BJ (cell line): Measurements from ENCODE around the gene MAP7. TPM values are rescaled to one million over a fixed set of nuclear protein-coding genes. Genes with fewer than 3 reads are reported as not detected.
"Not testable (repeated sequence)": the region's sequence is repeated elsewhere in the genome, so short reads cannot be mapped to it uniquely, and the experiment has no call there.

Experiments
- CTCF ChIA-PET: fragments of 350-600 bp; formaldehyde crosslinking; extraction: SDS; loops from one replicate; lab custom pipeline; 2021; ENCODE audit warnings: antibody characterized with exemption, inconsistent platforms; lab: Yijun Ruan, JAX
- POLR2A ChIA-PET: fragments of 300-600 bp; sonication (Branson Sonifier 250); formaldehyde crosslinking; extraction: SDS; loops from one replicate; lab custom pipeline; 2021; ENCODE audit warnings: antibody characterized with exemption; lab: Charles Lee
- DNase-seq: peaks from one replicate; pipeline ENCODE4 v3.0.0-alpha.2; 2011; ENCODE audit warnings: low read depth
- H3K27me3 ChIP-seq: 2 replicates; pipeline ENCODE4 v1.6.0; 2011; ENCODE audit warnings: low read length; ENCODE audit not compliant: control insufficient read depth, insufficient read depth
- H3K36me3 ChIP-seq: 2 replicates; pipeline ENCODE4 v1.5.1; 2011; ENCODE audit warnings: low read length; ENCODE audit not compliant: control insufficient read depth, insufficient read depth
- H3K4me3 ChIP-seq: 2 replicates; pipeline ENCODE4 v1.5.1; 2011; ENCODE audit warnings: low read depth, mild to moderate bottlenecking, control low read depth, low read length
- CTCF ChIP-seq: IDR thresholded peaks from 2 replicates; pipeline ENCODE4 v1.5.1; 2011; ENCODE audit warnings: low read depth, mild to moderate bottlenecking, control low read depth, inconsistent platforms, low read length, moderate library complexity; ENCODE audit not compliant: insufficient read depth
- polyA plus RNA-seq: library from polyadenylated mRNA; depleted of rRNA; stranded (reverse); fragments of >200 nt; gene quantifications from 2 replicates; pipeline ENCODE4 v1.2.3, GENCODE V29; 2011

The MAP7 gene
- polyA plus RNA-seq, 1 experiment, result 0.45 TPM

DNA sequence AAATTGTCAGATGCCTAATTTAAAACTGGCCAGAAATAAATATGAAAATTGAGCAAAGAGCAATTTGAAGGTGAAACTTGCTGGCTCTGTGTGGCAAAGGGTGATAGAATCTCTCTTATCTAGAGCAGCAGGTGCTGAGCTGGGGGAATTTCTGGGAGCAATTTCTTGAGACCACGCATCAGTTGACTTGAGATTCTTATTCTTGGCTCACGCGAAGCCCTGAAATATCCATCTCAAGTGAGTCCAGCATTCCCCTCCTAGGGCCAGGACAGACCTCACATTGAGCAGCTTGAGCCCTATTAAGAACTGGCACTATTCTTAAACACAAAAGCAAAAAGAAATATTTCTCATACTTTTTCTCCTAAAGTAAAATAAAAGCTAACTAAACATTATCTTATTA is 66.3 kb downstream of the MAP7 start:
- Histone ChIP-seq H3K36me3 (no peaks in the 10 kb centered on the region), H3K27me3 (no peaks in the 10 kb centered on the region; the same call in 1 of the 2 replicates), H3K4me3 (no peak overlapping the region)
- CTCF ChIA-PET, result no interaction called here
- no peak for TF ChIP-seq CTCF
- DNase-seq, result no peak
- POLR2A ChIA-PET, result no interaction called here

GRCh38 chr6:136483005-136483404 is 67.2 kb downstream of the MAP7 start:
- H3K27me3 ChIP-seq, CTCF ChIA-PET, DNase-seq, POLR2A ChIA-PET, H3K36me3 ChIP-seq, H3K4me3 ChIP-seq: not testable (repeated sequence)

DNA sequence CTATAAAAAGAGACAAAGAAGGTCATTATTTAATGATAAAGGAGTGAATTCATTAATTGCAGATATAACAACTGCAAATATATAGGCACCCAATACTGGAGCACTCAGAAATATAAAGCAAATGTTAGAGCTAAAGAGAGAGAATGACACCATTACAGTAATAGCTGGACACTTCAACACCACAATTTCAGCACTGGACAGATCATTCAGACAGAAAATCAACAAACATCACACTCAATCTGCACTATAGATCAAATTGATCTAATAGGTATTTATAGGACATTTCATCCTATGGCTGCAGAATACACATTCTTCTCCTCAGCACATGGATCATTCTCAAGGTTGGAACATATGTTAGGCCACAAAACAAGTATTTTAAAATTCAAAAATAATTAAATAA is 72.7 kb downstream of the MAP7 start:
- no peak for TF ChIP-seq CTCF
- Histone ChIP-seq H3K36me3 (no peaks in the 10 kb centered on the region), H3K27me3 (no peaks in the 10 kb centered on the region), H3K4me3 (no peak overlapping the region)
- no peak for DNase-seq
- ChIA-PET POLR2A (no interaction called here), CTCF (no interaction called here)

GRCh38 chr6:136475686-136476085 is 74.5 kb downstream of the MAP7 start:
- Histone ChIP-seq H3K36me3 (no peaks in the 10 kb centered on the region), H3K4me3 (no peak overlapping the region), H3K27me3 (no peaks in the 10 kb centered on the region)
- no peak for DNase-seq
- CTCF ChIA-PET, result interaction anchor here (1.0 kb wide), 1 partner anchor 9 kb away, joined by 4 read pairs; no protein-coding TSS in a partner anchor
- no peak for TF ChIP-seq CTCF
- POLR2A ChIA-PET, result no interaction called here

- POLR2A ChIA-PET, result no interaction called here
- DNase-seq, result no peak
- CTCF ChIA-PET, result no interaction called here
- Histone ChIP-seq H3K4me3 (no peak overlapping the region), H3K27me3 (no peaks in the 10 kb centered on the region), H3K36me3 (no peaks in the 10 kb centered on the region)
- no peak for TF ChIP-seq CTCF
These were observed 76.0 kb downstream of the MAP7 start for GRCh38 chr6:136474241-136474640.

DNA sequence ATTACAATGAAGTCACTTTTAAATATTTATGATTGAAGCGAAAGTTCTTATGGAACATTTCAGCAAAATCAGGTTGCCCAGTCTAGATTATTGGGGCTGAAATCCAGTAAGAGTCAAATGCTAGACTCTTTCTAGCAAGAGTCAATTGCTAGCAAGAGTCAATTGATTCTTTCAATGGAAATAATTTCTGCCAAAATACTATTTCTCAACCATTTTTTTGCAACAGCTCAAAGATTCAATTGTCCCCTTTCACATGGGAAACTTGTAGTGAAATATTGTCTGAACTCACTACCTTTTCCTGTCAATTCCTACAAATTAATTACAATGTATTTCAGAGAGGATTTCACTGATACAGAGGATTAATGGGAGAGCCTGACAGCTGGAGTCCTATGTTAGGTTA is 78.3 kb downstream of the MAP7 start:
- H3K4me3 ChIP-seq, result no peak overlapping the region
- ChIA-PET CTCF (no interaction called here), POLR2A (no interaction called here)
- DNase-seq, result no peak
- H3K36me3 ChIP-seq, result no peaks in the 10 kb centered on the region
- TF ChIP-seq CTCF, result no peak
- no peaks in the 10 kb centered on the region for H3K27me3 ChIP-seq
